Gastroesophageal sphincter (tissue), 3 donors: ENCODE data around the gene C1QL4.

ENCODE experiments used
- CTCF ChIP-seq, 4 experiments: fragments of 200-600 bp in 2 of 4; fragments of 450-650 bp in 2 of 4; sonication (generic) in 1 of 4; IDR thresholded peaks; one replicate each; pipeline ENCODE4 v1.5.1; 2017 to 2019; ENCODE audit warnings: antibody characterized with exemption in 4 of 4, mild to moderate bottlenecking in 2 of 4, moderate library complexity in 2 of 4
- EP300 ChIP-seq: sonication (generic); formaldehyde crosslinking; IDR thresholded peaks from one replicate; pipeline ENCODE4 v1.6.1; 2017; ENCODE audit warnings: antibody characterized with exemption, mild to moderate bottlenecking
- POLR2A ChIP-seq, 2 donors: fragments of 450-650 bp; IDR thresholded peaks; one replicate each; pipeline ENCODE4 v1.6.1; 2017; ENCODE audit warnings: antibody characterized with exemption in 2 of 2, mild to moderate bottlenecking in 2 of 2, moderate library complexity in 1 of 2
- POLR2AphosphoS5 ChIP-seq: sonication (generic); formaldehyde crosslinking; IDR thresholded peaks from one replicate; pipeline ENCODE4 v1.6.1; 2017; ENCODE audit warnings: antibody characterized with exemption

GRCh38 chr12:49334226-49334625, 2.8 kb downstream of the C1QL4 start:
- TF ChIP-seq POLR2A (IDR thresholded peaks at IDR 0.05) (no peak), CTCF (IDR thresholded peaks at IDR 0.05) (no peak), POLR2AphosphoS5 (no peak), EP300 (no peak)
